Heart left ventricle (tissue), 16 donors: ENCODE data around the gene VTI1A. TPM values are rescaled to one million over a fixed set of nuclear protein-coding genes. Genes with fewer than 3 reads are reported as not detected.
"Not testable (repeated sequence)": the region's sequence is repeated elsewhere in the genome, so short reads cannot be mapped to it uniquely, and the experiment has no call there.

ENCODE experiments used
- ATAC-seq, 4 donors: fragments of 200-7000 bp; cut with Tn5 transposase; one replicate each; pipeline ENCODE4 v1.9.1; 2020 to 2022; ENCODE audit warnings: moderate library complexity in 4 of 4, mild to moderate bottlenecking in 3 of 4, moderate number of reproducible peaks in 1 of 4
- DNase-seq, 5 donors: peaks; one replicate each; pipeline ENCODE4 v3.0.0-alpha.2; 2020
- H3K27ac ChIP-seq, 12 donors: fragments of 200-600 bp; sonication (generic) in 4 of 12; one replicate each; pipeline versions ENCODE4 v1.5.0 to v1.8.0; 2016 to 2022; ENCODE audit warnings: mild to moderate bottlenecking in 2 of 12
- H3K27me3 ChIP-seq, 9 donors: fragments of 200-600 bp; sonication (generic) in 2 of 9; one replicate each; pipeline versions ENCODE4 v1.5.1 to v1.8.0; 2016 to 2022; ENCODE audit warnings: mild to moderate bottlenecking in 3 of 9
- H3K36me3 ChIP-seq, 9 donors: fragments of 200-600 bp; sonication (generic) in 2 of 9; one replicate each; pipeline versions ENCODE4 v1.5.0 to v1.8.0; 2018 to 2022; ENCODE audit warnings: mild to moderate bottlenecking in 2 of 9
- H3K4me1 ChIP-seq, 12 donors: fragments of 200-600 bp; sonication (generic) in 4 of 12; one replicate each; pipeline versions ENCODE4 v1.5.0 to v1.8.0; 2016 to 2022; ENCODE audit warnings: mild to moderate bottlenecking in 3 of 12
- H3K4me3 ChIP-seq, 12 donors: fragments of 200-600 bp; sonication (generic) in 4 of 12; one replicate each; pipeline versions ENCODE4 v1.5.0 to v1.8.0; 2017 to 2022; ENCODE audit warnings: mild to moderate bottlenecking in 9 of 12, moderate library complexity in 4 of 12
- H3K9me3 ChIP-seq, 12 donors: fragments of 200-600 bp; sonication (generic) in 4 of 12; one replicate each; pipeline versions ENCODE4 v1.5.0 to v1.8.0; 2016 to 2022; ENCODE audit warnings: mild to moderate bottlenecking in 1 of 12
- CTCF ChIP-seq, 12 donors: fragments of 200-600 bp; sonication (generic) in 4 of 12; IDR thresholded peaks; one replicate each; pipeline versions ENCODE4 v1.5.0 to v1.8.0; 2018 to 2022; ENCODE audit warnings: antibody characterized with exemption in 12 of 12, mild to moderate bottlenecking in 5 of 12
- POLR2A ChIP-seq, 2 donors: fragments of 450-650 bp; IDR thresholded peaks; one replicate each; pipeline ENCODE4 v1.6.1; 2017; ENCODE audit warnings: antibody characterized with exemption in 2 of 2, mild to moderate bottlenecking in 2 of 2, moderate library complexity in 2 of 2
- WGBS, 4 donors: extraction: QIAGEN DNeasy Blood & Tissue Kit in 2 of 4; methylation state at CpG; one replicate each; pipeline versions ENCODE4 v1.1.5 to v1.1.7; 2013 to 2018; 5-methylcytosine and 5-hydroxymethylcytosine counted together
- intact Hi-C, 10 donors: fragments of 100-400 bp; cut with DNase I; formaldehyde crosslinking; loops; one replicate each; pipeline versions ENCODE4 v1.11.1 to v1.14.2; 2022
- microRNA-seq, 4 donors: library from miRNA; unstranded; fragments of <30 nt; microRNA quantifications; one replicate each; pipeline versions ENCODE4 to v1.2.0, GENCODE V29; 2017 to 2020
- polyA plus RNA-seq, 2 donors: library from polyadenylated mRNA; stranded (reverse); fragments of 200-250 nt; gene quantifications; one replicate each; pipeline ENCODE4 v1.2.3, GENCODE V29; 2013
- total RNA-seq, 9 donors: library from RNA; depleted of rRNA in 2 of 9; stranded (reverse); fragments of >200 nt in 2 of 9; fragmentation: NEBNext Ultra II Directional in 3 of 9; extraction: Animal tissue kit (Norgen Biotek cat#: 25700) in 3 of 9; gene quantifications; one replicate each; pipeline versions ENCODE4 v1.1.0 to v1.2.4, GENCODE V29; 2016 to 2023
- donor health status: ischemic (EF 13 %, LVEDD 7.1; RV severe dilation, severe dysfunction).
- donor health status: healthy with polysubstance abuse.
- donor health status: DM: no; HTN: yes; CAD: no.
- donor health status: DM: no; HTN: no; CAD: no.
- donor health status: ischemic (EF 25% LVEDD 6.9; RV normal size, moderate dysfunction).
- donor health status: ischemic (EF 25% LVEDD 5.7; RV mildly dilated, moderate dysfunction).
- donor health status: healthy.
- donor health status: DM: yes; HTN: yes; CAD: no.
- donor health status: ischemic (EF 35%, LVEDD 5.7; RV mildly dilated, moderate dysfunction).
- donor health status: nonischemic (EF 11% LVEDD 7.7; RV severe dilation, severe dysfunction).
- donor health status: DM: yes; HTN: yes; CAD: no.
- donor health status: PGD.
- donor health status: ischemic (EF 29% LVEDD 5.4; RV normal size, mild dysfunction).
- donor health status: nonischemic (EF 23%, LVEDD 6.1; RV moderate dilation, normal function).

The VTI1A gene
- total and polyA plus RNA-seq, 11 donors = 6.0 to 33.1 (median 23.2) TPM

- Histone ChIP-seq H3K4me1 (no peaks in the 10 kb centered on the region), H3K27me3 (no peaks in the 10 kb centered on the region), H3K36me3 (no peaks in the 10 kb centered on the region), H3K27ac (no peak overlapping the region), H3K9me3 (peaks cover 0 to 12% (median 5%) of the 10 kb centered on the region in 12 donors), H3K4me3 (no peak overlapping the region)
- ATAC-seq (no peak), DNase-seq (no peak)
- TF ChIP-seq CTCF (IDR thresholded peaks at IDR 0.05) = no peak
- no peak for TF ChIP-seq POLR2A (IDR thresholded peaks at IDR 0.05)
- intact Hi-C loops = no loop called here
- 72 to 79% (median 76%) methylated on average over 10 of the region's 10 CpGs for WGBS, 4 donors
These were observed 412.1 kb downstream of the VTI1A start for GRCh38 chr10:112858986-112859651.

- 93 to 96% (median 95%) methylated on average over 4 of the region's 4 CpGs for WGBS, 4 donors
- intact Hi-C loops = no loop called here
- Histone ChIP-seq H3K27ac (no peak overlapping the region), H3K27me3 (no peaks in the 10 kb centered on the region), H3K36me3 (no peaks in the 10 kb centered on the region), H3K4me1 (no peaks in the 10 kb centered on the region), H3K4me3 (no peak overlapping the region), H3K9me3 (peaks cover 0 to 19% (median 12%) of the 10 kb centered on the region in 12 donors)
- TF ChIP-seq POLR2A (IDR thresholded peaks at IDR 0.05) (no peak), CTCF (IDR thresholded peaks at IDR 0.05) (no peak)
- DNase-seq (no peak), ATAC-seq (no peak)
These were observed 412.8 kb downstream of the VTI1A start for GRCh38 chr10:112859793-112860192.

- H3K4me3 ChIP-seq, H3K4me1 ChIP-seq, ATAC-seq, DNase-seq, H3K27ac ChIP-seq, intact Hi-C loops, H3K36me3 ChIP-seq, H3K27me3 ChIP-seq: not testable (repeated sequence)
- H3K9me3 ChIP-seq = peaks cover 0 to 21% (median 13%) of the 10 kb centered on the region in 12 donors
- 85 to 94% (median 89%) methylated on average over 2 of the region's 2 CpGs for WGBS, 4 donors
These were observed 416.4 kb downstream of the VTI1A start for GRCh38 chr10:112863461-112863860.

Small RNA genes within 50 kb of the gene (microRNA-seq; reads per million reads assigned to microRNA genes)
- gene MIR4295 = 0 reads per million in 4 donors

Other genes with a start within 250 kb of the VTI1A start
- gene TECTB, start 163.8 kb upstream of the VTI1A start, total RNA-seq = not detected
- not detected for gene TECTB, start 163.8 kb upstream of the VTI1A start, polyA plus RNA-seq
- gene ACSL5, start 73.1 kb upstream of the VTI1A start, total RNA-seq = 10 to 100 TPM in 3 of 9 donors, 1 to 10 TPM in 6; 4.6 to 23.8 (median 7.0) TPM
- gene ACSL5, start 73.1 kb upstream of the VTI1A start, polyA plus RNA-seq = 1 to 10 TPM; 4.0 to 7.6 TPM
- 10 to 100 TPM in 8 of 9 donors, 1 to 10 TPM in 1; 10.0 to 20.2 (median 16.5) TPM for gene ZDHHC6, start 301 bp upstream of the VTI1A start, total RNA-seq
- gene ZDHHC6, start 301 bp upstream of the VTI1A start, polyA plus RNA-seq = 10 to 100 TPM; 13.9 to 26.1 TPM